Osteocyte (in vitro differentiated cells): Measurements from ENCODE around the gene DNMBP. TPM values are rescaled to one million over a fixed set of nuclear protein-coding genes. Genes with fewer than 3 reads are reported as not detected.

Source experiments
- DNase-seq: peaks from one replicate; pipeline ENCODE4 v3.0.0; 2021; ENCODE audit warnings: mixed read lengths; ENCODE audit not compliant: unreplicated experiment; ENCODE audit errors: extremely low spot score
- H3K27ac Mint-ChIP-seq: one replicate; pipeline ENCODE4 v1.8.0; 2021; ENCODE audit warnings: mild to moderate bottlenecking, mixed read lengths; ENCODE audit not compliant: unreplicated experiment
- H3K27me3 Mint-ChIP-seq: one replicate; pipeline ENCODE4 v1.8.0; 2021; ENCODE audit warnings: mixed read lengths; ENCODE audit not compliant: unreplicated experiment
- H3K36me3 Mint-ChIP-seq: one replicate; pipeline ENCODE4 v1.8.0; 2021; ENCODE audit warnings: mixed read lengths; ENCODE audit not compliant: unreplicated experiment
- H3K4me1 Mint-ChIP-seq: one replicate; pipeline ENCODE4 v1.8.0; 2021; ENCODE audit warnings: mixed read lengths; ENCODE audit not compliant: unreplicated experiment
- H3K4me3 Mint-ChIP-seq: one replicate; pipeline ENCODE4 v1.8.0; 2021; ENCODE audit warnings: mild to moderate bottlenecking, moderate library complexity, mixed read lengths; ENCODE audit not compliant: unreplicated experiment
- H3K9me3 Mint-ChIP-seq: one replicate; pipeline ENCODE4 v1.8.0; 2021; ENCODE audit warnings: mixed read lengths; ENCODE audit not compliant: unreplicated experiment
- long read RNA-seq: library from polyadenylated mRNA; unstranded; transcript quantifications from one replicate; pipeline ENCODE4 v2.0.0, GENCODE V29; 2021
- total RNA-seq: library from RNA; stranded (reverse); gene quantifications from 2 replicates; pipeline ENCODE4 v1.2.1, GENCODE V29; 2021
- TF ChIP-seq, protein P1 (sequence below): fragments of 200-600 bp; sonication (generic); IDR thresholded peaks from 2 replicates; pipeline ENCODE4 v1.5.0; 2021; ENCODE audit warnings: antibody characterized with exemption, mild to moderate bottlenecking, moderate library complexity

DNMBP gene, protein sequence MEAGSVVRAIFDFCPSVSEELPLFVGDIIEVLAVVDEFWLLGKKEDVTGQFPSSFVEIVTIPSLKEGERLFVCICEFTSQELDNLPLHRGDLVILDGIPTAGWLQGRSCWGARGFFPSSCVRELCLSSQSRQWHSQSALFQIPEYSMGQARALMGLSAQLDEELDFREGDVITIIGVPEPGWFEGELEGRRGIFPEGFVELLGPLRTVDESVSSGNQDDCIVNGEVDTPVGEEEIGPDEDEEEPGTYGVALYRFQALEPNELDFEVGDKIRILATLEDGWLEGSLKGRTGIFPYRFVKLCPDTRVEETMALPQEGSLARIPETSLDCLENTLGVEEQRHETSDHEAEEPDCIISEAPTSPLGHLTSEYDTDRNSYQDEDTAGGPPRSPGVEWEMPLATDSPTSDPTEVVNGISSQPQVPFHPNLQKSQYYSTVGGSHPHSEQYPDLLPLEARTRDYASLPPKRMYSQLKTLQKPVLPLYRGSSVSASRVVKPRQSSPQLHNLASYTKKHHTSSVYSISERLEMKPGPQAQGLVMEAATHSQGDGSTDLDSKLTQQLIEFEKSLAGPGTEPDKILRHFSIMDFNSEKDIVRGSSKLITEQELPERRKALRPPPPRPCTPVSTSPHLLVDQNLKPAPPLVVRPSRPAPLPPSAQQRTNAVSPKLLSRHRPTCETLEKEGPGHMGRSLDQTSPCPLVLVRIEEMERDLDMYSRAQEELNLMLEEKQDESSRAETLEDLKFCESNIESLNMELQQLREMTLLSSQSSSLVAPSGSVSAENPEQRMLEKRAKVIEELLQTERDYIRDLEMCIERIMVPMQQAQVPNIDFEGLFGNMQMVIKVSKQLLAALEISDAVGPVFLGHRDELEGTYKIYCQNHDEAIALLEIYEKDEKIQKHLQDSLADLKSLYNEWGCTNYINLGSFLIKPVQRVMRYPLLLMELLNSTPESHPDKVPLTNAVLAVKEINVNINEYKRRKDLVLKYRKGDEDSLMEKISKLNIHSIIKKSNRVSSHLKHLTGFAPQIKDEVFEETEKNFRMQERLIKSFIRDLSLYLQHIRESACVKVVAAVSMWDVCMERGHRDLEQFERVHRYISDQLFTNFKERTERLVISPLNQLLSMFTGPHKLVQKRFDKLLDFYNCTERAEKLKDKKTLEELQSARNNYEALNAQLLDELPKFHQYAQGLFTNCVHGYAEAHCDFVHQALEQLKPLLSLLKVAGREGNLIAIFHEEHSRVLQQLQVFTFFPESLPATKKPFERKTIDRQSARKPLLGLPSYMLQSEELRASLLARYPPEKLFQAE (N-terminal part only)
- total RNA-seq, result 16.2 and 17.5 TPM in 2 replicates
- long read RNA-seq, partial matches to known transcripts, result 8 of 16 reads
- long read RNA-seq, other reads (novel, unspliced or antisense), result 8 of 16 reads

DNA sequence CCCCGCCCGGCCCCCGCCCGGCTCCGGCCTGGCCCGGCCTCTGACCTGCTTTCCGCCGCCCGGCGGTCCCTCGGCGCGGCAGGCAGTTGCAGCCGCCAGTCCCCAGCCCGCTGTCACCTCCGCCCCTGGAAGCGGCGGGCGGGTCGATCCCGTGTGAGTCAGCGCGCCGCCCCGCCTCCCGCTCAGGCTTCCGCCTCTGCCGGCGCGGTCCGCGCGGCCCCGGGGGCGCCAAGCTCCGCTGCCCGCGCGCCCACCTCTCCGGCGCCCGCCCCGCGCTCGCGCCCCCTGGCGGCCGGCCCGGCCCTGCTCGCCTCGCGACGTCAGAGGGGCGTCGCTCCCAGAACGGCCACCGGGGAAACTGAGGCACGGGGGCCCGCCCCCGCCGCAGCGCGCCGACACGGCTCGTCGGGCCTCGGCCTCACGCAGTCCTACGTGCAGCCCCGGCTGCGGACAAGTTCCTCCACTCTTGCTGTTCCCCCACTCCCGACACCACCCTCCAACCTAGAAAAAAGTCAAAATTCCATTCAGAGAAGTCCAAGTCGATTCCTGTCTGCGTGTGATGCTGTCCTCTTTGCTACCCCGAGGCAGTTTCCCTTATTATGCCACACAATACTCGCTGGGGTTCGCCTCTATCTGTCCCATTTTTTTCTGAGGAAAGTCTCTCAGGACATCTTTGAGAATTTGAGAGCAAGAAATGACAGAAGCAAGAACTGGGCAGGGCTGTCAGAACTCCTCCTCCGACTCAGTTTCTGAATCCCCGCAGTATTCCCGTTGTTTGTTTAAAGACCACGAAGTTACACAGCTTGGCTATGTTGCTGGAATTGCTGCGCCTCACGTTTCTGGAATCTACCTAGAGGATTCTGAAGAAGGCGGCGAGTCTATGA lies at the start of gene DNMBP:
DNMBP (minus strand) TSS at position 155 of the 884 bp plus-strand sequence. CDS start 37,823 bp downstream, outside the sequence.
- no peaks in the 10 kb centered on the region for H3K9me3 Mint-ChIP-seq
- DNase-seq, result peak; percentile 95
- H3K27ac Mint-ChIP-seq, result peak within 1 kb of the TSS; percentile 97
- no peaks in the 10 kb centered on the region for H3K27me3 Mint-ChIP-seq
- peaks cover 45% of the 10 kb centered on the region for H3K4me1 Mint-ChIP-seq
- TF ChIP-seq, protein P1, sequence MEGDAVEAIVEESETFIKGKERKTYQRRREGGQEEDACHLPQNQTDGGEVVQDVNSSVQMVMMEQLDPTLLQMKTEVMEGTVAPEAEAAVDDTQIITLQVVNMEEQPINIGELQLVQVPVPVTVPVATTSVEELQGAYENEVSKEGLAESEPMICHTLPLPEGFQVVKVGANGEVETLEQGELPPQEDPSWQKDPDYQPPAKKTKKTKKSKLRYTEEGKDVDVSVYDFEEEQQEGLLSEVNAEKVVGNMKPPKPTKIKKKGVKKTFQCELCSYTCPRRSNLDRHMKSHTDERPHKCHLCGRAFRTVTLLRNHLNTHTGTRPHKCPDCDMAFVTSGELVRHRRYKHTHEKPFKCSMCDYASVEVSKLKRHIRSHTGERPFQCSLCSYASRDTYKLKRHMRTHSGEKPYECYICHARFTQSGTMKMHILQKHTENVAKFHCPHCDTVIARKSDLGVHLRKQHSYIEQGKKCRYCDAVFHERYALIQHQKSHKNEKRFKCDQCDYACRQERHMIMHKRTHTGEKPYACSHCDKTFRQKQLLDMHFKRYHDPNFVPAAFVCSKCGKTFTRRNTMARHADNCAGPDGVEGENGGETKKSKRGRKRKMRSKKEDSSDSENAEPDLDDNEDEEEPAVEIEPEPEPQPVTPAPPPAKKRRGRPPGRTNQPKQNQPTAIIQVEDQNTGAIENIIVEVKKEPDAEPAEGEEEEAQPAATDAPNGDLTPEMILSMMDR, result peak; percentile 60
- peak within 1 kb of the TSS; percentile 96 for H3K4me3 Mint-ChIP-seq
- H3K36me3 Mint-ChIP-seq, result no peaks in the 10 kb centered on the region

DNA sequence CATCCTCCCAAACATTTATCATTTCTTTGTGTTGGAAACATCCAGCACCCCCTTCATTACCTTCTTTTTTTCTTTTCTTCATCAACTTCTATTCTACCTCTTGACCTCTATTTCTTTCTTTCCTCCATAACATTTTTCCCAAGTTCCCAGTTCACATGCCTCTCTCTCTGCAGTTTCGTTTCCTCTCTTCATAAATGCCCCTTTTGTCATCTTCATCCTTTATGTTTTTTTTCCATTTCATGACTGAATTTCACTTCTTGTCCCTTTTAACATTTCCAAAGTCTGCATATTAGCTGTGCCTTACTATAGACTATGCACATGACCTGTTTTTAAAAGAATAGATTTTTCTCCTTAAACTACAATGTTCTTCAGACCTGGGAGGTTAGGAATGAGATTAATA lies 48.2 kb upstream of the DNMBP start:
- H3K27ac Mint-ChIP-seq, result no peak overlapping the region
- H3K9me3 Mint-ChIP-seq, result peaks cover 5% of the 10 kb centered on the region
- H3K27me3 Mint-ChIP-seq, result peaks cover 26% of the 10 kb centered on the region
- no peaks in the 10 kb centered on the region for H3K4me1 Mint-ChIP-seq
- TF ChIP-seq, protein P1, result no peak
- no peaks in the 10 kb centered on the region for H3K36me3 Mint-ChIP-seq
- no peak for DNase-seq
- H3K4me3 Mint-ChIP-seq, result no peak overlapping the region

DNA sequence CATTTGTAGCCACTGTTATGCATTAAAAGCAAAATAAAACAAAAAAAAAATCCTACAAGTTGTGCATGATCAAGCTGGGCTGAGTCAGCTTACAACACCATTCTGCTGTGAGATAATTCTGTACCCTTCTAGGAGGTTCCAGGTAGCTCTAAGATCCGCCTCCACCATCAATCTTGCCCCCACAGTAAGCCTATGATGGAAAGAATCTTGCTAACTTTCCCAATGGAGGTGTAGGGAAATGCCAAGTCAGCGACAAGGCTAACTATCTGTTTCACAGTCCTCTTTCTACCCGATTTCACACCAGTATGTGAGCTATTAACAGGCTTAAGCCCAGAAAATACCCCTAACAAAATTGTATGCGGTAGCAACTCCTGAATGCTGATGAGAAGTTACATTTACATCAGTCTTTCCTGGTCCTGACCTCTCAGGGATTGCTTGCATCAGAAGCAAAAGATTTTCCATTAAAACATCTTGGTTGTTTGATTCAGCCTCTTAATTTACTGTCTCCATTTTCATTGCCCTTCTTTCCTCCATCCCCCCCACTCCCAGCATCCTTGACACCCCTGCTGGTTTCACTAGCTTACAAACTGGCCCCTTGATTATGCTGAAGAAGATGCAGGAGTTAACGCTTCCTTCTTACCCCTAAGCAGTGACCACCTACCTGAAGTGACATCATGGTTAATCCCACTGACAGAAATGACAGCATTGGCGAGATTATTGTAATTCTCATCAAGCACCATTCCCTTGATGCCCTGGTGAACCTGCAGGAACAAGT lies 44.1 kb upstream of the DNMBP start:
- Mint-ChIP-seq H3K4me3 (no peak overlapping the region), H3K4me1 (no peaks in the 10 kb centered on the region), H3K27me3 (peaks cover 26% of the 10 kb centered on the region), H3K36me3 (no peaks in the 10 kb centered on the region), H3K9me3 (peaks cover 5% of the 10 kb centered on the region), H3K27ac (no peak overlapping the region)
- no peak for DNase-seq
- TF ChIP-seq, protein P1, result no peak

DNA sequence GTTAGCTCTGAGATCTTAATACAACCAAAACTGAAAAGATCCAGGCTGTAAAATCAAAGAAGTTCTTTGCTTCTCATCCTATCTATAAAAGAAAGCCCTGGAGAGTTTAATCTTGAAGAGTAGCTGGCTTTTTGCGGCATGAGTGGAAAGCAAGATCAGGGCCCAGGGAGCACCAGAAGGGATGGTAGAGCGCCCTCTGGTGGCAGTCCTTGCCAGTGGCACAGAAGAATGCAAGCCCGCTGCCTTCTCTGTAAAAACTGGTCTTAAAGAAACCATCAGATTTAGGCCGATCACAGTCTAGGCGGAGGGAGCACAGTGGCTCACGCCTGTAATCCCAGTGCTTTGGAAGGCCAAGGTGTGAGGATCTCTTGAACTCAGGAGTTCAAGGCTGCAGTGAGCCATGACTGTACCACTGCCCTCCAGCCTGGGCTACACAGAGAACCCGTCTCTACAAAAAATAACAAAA lies 36.3 kb upstream of the DNMBP start:
- Mint-ChIP-seq H3K9me3 (no peaks in the 10 kb centered on the region), H3K36me3 (no peaks in the 10 kb centered on the region), H3K27ac (no peak overlapping the region), H3K4me3 (no peak overlapping the region), H3K4me1 (peaks cover 33% of the 10 kb centered on the region), H3K27me3 (no peaks in the 10 kb centered on the region)
- peak; percentile 94 for DNase-seq
- TF ChIP-seq, protein P1, result peak; percentile 96
